Measurements from ENCODE around the gene RABGEF1.
"Not testable (repeated sequence)": the region's sequence is repeated elsewhere in the genome, so short reads cannot be mapped to it uniquely, and the experiment has no call there.

RABGEF1 gene

DNA sequence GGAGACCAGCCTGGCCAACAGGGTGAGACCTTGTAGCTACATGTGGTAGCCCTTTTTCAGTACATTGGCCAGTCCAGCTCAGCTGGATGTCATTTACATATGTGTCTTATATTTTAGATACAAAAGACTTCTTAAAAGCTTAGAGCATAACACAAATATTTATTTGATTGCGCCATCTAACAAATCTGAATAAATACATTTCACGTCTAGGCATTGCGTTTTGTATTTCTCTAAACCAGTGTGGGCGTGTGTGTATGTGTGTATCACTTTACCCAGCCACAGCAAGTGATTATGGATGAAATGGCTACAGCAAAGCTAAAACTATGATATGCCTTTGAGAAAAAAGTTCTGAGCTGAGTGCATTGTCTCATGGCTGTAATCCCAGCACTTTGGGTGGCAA is 14.0 kb downstream of the RABGEF1 start:
- H3K4me3 ChIP-seq (ENCODE audit: low read depth in 1 of 2, low read length in 1 of 2) = no peak overlapping the region
- H3K9me3 ChIP-seq = no peaks in the 10 kb centered on the region
- H3K27me3 ChIP-seq = no peaks in the 10 kb centered on the region
- no peaks in the 10 kb centered on the region for H3K36me3 ChIP-seq
- H3K4me1 ChIP-seq (ENCODE audit: control insufficient read depth in 1 of 2, insufficient read depth in 1 of 2, low read depth in 1 of 2, low read length in 1 of 2) = peaks cover 65 to 69% of the 10 kb centered on the region in 2 experiments
- peak overlapping the region; percentile 56 for H3K27ac ChIP-seq
- TF ChIP-seq, protein P1, sequence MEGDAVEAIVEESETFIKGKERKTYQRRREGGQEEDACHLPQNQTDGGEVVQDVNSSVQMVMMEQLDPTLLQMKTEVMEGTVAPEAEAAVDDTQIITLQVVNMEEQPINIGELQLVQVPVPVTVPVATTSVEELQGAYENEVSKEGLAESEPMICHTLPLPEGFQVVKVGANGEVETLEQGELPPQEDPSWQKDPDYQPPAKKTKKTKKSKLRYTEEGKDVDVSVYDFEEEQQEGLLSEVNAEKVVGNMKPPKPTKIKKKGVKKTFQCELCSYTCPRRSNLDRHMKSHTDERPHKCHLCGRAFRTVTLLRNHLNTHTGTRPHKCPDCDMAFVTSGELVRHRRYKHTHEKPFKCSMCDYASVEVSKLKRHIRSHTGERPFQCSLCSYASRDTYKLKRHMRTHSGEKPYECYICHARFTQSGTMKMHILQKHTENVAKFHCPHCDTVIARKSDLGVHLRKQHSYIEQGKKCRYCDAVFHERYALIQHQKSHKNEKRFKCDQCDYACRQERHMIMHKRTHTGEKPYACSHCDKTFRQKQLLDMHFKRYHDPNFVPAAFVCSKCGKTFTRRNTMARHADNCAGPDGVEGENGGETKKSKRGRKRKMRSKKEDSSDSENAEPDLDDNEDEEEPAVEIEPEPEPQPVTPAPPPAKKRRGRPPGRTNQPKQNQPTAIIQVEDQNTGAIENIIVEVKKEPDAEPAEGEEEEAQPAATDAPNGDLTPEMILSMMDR (IDR thresholded peaks at IDR 0.05) = no peak

DNA sequence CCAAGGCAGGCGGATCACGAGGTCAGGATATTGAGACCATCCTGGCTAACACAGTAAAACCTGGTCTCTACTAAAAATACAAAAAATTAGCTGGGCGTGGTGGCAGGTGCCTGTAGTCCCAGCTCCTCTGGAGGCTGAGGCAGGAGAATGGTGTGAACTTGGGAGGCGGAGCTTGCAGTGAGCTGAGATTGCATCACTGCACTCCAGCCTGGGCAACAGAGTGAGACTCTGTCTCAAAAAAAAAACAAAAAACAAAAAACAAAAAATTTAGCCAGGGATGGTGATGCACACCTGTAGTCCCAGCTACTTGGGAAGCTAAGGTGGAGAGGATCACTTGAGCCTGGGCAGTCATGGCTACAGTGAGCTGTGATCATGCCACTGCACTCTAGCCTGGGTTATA is 14.5 kb downstream of the RABGEF1 start:
- H3K4me3 ChIP-seq (ENCODE audit: low read depth in 1 of 2, low read length in 1 of 2); H3K9me3 ChIP-seq; H3K36me3 ChIP-seq; H3K27me3 ChIP-seq: not testable (repeated sequence)
- Histone ChIP-seq H3K4me1 (ENCODE audit: control insufficient read depth in 1 of 2, insufficient read depth in 1 of 2, low read depth in 1 of 2, low read length in 1 of 2) (peaks cover 70% of the 10 kb centered on the region in 2 experiments), H3K27ac (peak overlapping the region; percentile 56)

DNA sequence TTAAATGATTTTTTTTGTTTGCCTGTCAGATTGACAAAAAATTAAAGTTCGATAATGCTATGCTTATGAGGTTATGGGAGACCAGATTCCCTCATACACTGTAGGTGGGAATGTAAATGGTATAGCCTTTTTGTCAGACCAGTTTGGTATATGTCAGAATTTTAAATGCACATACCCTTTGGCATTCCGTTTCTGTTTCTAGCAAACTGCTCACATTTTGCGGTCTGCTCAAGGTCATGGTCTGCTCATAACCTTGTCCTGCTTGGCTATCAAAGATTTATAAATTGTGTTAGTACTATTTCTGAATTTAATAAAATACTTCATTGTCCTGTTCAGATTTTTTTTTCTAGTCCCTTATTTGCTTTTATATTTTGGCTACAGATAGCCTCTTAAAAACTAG is 15.7 kb downstream of the RABGEF1 start:
- H3K27me3 ChIP-seq; H3K4me3 ChIP-seq (ENCODE audit: low read depth in 1 of 2, low read length in 1 of 2); H3K36me3 ChIP-seq; H3K9me3 ChIP-seq: not testable (repeated sequence)
- Histone ChIP-seq H3K4me1 (ENCODE audit: control insufficient read depth in 1 of 2, insufficient read depth in 1 of 2, low read depth in 1 of 2, low read length in 1 of 2) (peaks cover 76 to 79% of the 10 kb centered on the region in 2 experiments), H3K27ac (peak overlapping the region; percentile 97)

DNA sequence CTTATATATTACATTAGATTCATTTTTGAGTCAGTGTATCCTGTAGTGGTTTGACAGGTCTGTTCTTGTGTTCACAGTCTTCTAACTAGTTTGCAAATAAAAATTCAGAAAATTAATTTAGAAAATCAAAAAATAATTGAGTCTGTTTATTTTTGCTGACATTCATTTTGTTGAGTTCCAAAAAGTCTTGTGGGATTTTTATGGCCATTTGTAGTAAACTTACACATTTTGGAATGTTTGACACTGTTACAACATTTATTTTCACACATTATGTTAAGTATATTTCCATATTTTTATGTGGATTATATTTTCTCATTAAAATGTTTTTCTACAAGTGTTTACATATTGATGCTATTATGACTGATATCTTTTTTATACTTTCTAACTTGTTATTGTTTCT is 16.4 kb downstream of the RABGEF1 start:
- peak overlapping the region; percentile 97 for H3K27ac ChIP-seq
- no peaks in the 10 kb centered on the region for H3K9me3 ChIP-seq
- H3K27me3 ChIP-seq = no peaks in the 10 kb centered on the region
- no peak overlapping the region for H3K4me3 ChIP-seq (ENCODE audit: low read depth in 1 of 2, low read length in 1 of 2)
- TF ChIP-seq, protein P1 (IDR thresholded peaks at IDR 0.05) = no peak
- no peaks in the 10 kb centered on the region for H3K36me3 ChIP-seq
- H3K4me1 ChIP-seq (ENCODE audit: control insufficient read depth in 1 of 2, insufficient read depth in 1 of 2, low read depth in 1 of 2, low read length in 1 of 2) = peaks cover 80 to 81% of the 10 kb centered on the region in 2 experiments

DNA sequence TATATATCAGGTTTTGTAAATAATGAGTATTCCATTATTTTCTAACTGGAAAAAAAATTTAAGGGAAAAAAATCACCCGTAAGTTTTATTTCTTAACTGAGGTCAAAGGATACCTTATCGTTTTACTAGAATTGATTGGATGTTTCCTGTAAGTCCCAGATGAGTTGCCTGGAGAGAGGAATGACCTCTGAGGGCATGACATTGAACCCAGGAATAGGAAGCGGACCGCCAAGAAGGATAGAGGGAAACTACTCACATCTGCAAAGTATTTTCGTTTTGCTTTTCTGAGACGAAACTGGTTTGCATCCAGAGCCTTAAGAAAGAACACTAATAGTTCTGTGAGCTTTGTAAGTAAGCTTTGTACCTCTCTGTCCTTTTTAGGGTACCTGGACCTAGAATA is 17.4 kb downstream of the RABGEF1 start:
- TF ChIP-seq, protein P1 (IDR thresholded peaks at IDR 0.05) = no peak
- Histone ChIP-seq H3K4me1 (ENCODE audit: control insufficient read depth in 1 of 2, insufficient read depth in 1 of 2, low read depth in 1 of 2, low read length in 1 of 2) (peaks cover 80 to 84% of the 10 kb centered on the region in 2 experiments), H3K36me3 (no peaks in the 10 kb centered on the region), H3K27ac (peak overlapping the region; percentile 97), H3K9me3 (no peaks in the 10 kb centered on the region), H3K27me3 (no peaks in the 10 kb centered on the region), H3K4me3 (ENCODE audit: low read depth in 1 of 2, low read length in 1 of 2) (peak overlapping the region; percentile 25 to 46)

DNA sequence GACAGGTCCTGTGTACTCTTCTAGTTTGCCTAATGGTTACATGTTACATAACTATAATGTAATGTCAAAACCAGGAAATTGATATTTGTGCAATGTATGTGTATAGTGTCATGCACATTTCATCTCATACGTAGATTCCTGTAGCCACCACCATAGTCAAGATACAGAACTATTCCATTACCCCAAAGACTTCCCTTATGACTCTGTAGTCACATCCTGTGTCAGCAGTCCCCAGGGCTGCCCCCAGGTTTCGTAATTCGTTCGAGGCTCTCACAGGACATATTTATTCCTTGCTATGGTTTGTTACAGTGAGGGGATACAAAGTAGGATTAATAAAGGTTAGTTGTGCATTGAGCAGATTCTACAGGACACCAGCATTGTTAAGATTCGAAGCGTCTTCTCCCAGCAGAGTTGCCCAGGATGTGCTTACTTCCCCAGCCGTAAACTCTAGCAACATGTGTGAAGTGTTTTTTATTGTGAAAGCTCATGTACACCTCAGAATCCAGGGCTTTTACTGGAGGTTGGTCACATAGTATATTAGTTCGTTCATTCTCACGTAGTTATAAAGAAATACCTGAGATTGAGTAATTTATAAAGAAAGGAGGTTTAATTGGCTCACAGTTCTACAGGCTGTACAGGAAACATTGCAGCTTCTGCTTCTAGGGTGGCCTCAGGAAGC is 18.6 kb downstream of the RABGEF1 start:
- Histone ChIP-seq H3K4me1 (ENCODE audit: control insufficient read depth in 1 of 2, insufficient read depth in 1 of 2, low read depth in 1 of 2, low read length in 1 of 2) (peaks cover 75 to 81% of the 10 kb centered on the region in 2 experiments), H3K9me3 (no peaks in the 10 kb centered on the region), H3K4me3 (ENCODE audit: low read depth in 1 of 2, low read length in 1 of 2) (peak overlapping the region; percentile 25 to 46), H3K27ac (peak overlapping the region; percentile 97), H3K36me3 (no peaks in the 10 kb centered on the region), H3K27me3 (no peaks in the 10 kb centered on the region)
- TF ChIP-seq, protein P1 (IDR thresholded peaks at IDR 0.05) = peak; percentile 40

DNA sequence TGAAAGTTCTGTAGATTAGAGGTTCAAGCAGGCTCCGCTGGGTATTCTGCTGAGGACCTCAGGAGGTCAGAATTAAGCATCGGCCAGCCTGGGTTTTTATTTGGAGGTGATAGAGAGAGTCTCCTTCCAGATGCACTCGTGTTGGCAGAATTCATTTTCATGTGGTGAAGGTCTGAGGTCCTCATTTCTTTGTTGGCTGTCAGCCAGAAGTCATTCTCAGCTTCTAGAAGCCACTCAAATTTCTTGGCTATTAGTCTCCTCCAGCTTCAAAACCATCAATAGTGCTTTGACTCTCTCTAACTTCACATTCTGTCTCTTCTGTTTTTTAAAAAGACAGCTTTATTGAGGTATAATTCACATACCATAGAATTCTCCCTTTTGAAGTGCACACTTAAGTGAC is 22.6 kb downstream of the RABGEF1 start:
- not testable (repeated sequence) for H3K9me3 ChIP-seq; H3K4me3 ChIP-seq (ENCODE audit: low read depth in 1 of 2, low read length in 1 of 2); H3K27me3 ChIP-seq; H3K36me3 ChIP-seq
- H3K27ac ChIP-seq = peak overlapping the region; percentile 46
- peaks cover 65 to 81% of the 10 kb centered on the region in 2 experiments for H3K4me1 ChIP-seq (ENCODE audit: control insufficient read depth in 1 of 2, insufficient read depth in 1 of 2, low read depth in 1 of 2, low read length in 1 of 2)

DNA sequence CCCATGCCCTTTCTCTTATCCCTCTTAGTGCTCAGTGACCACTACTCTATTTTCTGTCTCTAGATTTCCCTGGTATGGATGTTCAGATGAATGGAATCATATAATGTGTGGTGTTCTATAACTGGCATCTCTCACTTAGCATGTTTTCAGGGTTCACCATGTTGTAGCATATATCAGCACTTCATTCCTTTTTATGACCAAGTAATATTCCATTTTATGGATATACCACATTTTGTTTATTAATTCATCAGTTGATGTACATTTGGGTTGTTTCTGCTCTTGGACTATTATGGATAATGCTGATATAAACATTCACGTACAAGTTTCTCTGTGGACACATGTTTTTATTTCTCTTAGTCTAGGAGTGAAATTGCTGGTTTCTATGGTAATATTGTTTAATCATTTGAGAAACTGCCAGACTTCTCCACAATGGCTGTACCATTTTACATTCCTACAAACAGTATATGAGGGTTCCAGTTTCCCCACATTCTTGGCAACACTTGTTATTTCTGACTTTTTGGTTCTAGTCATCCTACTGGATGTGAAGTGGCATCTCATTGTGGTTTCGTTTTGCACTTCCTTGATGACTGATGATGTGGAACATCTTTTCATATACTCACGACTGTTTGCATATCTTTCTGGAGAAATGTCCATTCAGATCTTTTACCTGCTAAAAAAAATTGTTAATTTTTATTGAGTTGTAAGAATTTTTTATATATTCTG is 23.3 kb downstream of the RABGEF1 start:
- Histone ChIP-seq H3K4me1 (ENCODE audit: control insufficient read depth in 1 of 2, insufficient read depth in 1 of 2, low read depth in 1 of 2, low read length in 1 of 2) (peaks cover 64 to 80% of the 10 kb centered on the region in 2 experiments), H3K27ac (peak overlapping the region; percentile 46)
- H3K27me3 ChIP-seq; H3K4me3 ChIP-seq (ENCODE audit: low read depth in 1 of 2, low read length in 1 of 2); H3K9me3 ChIP-seq; H3K36me3 ChIP-seq: not testable (repeated sequence)

DNA sequence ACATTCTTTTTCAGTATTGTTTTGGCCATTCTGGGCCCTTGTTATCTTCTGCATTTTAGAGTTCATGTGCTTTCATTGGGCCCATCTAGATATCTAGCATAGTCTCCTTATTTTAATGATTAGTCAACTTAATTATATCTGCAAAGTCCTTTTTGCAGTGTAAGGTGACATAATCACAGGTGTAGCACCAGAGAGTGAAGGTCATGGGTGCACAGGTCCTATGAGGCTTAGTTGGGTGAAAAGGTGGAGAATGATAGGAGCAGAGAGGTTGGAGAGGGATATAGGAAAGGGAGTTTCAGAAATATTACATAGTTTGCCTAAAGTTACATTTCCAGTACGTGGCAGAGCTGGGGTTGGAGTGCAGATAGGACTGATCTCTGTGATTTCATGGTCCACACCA is 24.4 kb downstream of the RABGEF1 start:
- not testable (repeated sequence) for H3K9me3 ChIP-seq; H3K27ac ChIP-seq; H3K36me3 ChIP-seq; H3K4me3 ChIP-seq (ENCODE audit: low read depth in 1 of 2, low read length in 1 of 2); H3K27me3 ChIP-seq
- H3K4me1 ChIP-seq (ENCODE audit: control insufficient read depth in 1 of 2, insufficient read depth in 1 of 2, low read depth in 1 of 2, low read length in 1 of 2) = peaks cover 64 to 80% of the 10 kb centered on the region in 2 experiments

Measured in neutrophil (primary cell).